ENCODE measurements around the gene BAIAP3.

DNA sequence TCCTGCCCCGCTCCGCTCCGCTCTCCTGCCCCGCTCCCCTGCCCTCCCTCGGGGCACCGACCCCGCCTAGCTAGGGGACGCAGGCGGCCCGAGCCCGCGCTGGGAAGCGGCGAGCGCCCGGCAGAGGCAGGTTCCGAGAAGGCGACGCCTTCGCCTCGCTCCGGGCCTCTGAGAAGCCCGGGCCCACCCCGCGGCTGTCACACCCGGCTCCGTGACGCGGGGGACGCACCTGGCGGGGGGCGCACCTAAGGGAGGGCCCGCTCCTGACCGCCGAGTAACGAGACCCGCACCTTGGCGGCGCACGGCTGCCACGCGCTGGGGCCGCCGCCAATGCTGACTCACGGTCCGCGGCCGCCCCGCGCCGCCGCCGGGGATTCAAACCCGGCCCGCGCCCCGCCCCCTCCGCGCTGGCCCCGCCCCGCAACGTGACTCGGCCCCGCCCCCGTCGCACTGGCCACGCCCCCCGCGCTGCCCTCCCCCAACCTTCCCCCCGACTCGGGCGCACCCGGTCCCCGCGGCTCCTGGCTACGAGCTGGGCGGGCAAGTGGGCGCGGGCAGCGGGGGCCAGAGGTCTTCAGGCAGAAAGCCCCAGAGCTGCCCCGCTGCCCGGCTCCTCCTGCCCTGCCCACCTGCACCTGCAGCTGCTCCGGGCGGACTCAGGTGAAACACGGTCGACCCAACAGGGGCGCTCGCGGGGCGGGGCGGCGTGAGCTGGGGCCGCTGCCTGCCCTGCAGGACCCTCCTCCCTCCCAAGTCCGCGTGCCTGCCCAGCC, 46.0 kb downstream of the BAIAP3 start:
- TF ChIP-seq, protein P1, sequence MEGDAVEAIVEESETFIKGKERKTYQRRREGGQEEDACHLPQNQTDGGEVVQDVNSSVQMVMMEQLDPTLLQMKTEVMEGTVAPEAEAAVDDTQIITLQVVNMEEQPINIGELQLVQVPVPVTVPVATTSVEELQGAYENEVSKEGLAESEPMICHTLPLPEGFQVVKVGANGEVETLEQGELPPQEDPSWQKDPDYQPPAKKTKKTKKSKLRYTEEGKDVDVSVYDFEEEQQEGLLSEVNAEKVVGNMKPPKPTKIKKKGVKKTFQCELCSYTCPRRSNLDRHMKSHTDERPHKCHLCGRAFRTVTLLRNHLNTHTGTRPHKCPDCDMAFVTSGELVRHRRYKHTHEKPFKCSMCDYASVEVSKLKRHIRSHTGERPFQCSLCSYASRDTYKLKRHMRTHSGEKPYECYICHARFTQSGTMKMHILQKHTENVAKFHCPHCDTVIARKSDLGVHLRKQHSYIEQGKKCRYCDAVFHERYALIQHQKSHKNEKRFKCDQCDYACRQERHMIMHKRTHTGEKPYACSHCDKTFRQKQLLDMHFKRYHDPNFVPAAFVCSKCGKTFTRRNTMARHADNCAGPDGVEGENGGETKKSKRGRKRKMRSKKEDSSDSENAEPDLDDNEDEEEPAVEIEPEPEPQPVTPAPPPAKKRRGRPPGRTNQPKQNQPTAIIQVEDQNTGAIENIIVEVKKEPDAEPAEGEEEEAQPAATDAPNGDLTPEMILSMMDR (IDR thresholded peaks at IDR 0.05 in 4 of 5, conservative IDR thresholded peaks at IDR 0.05 in 1 of 5) = no peak
- peak; percentile 76 to 85 for TF ChIP-seq POLR2A (IDR thresholded peaks at IDR 0.05)
